GM19240 (cell line): ENCODE data around the gene RBM5.

Experiments
- DNase-seq: peaks from one replicate; pipeline ENCODE4 v3.0.0; 2011; ENCODE audit warnings: low spot score; ENCODE audit not compliant: insufficient read length

The RBM5 gene

DNA sequence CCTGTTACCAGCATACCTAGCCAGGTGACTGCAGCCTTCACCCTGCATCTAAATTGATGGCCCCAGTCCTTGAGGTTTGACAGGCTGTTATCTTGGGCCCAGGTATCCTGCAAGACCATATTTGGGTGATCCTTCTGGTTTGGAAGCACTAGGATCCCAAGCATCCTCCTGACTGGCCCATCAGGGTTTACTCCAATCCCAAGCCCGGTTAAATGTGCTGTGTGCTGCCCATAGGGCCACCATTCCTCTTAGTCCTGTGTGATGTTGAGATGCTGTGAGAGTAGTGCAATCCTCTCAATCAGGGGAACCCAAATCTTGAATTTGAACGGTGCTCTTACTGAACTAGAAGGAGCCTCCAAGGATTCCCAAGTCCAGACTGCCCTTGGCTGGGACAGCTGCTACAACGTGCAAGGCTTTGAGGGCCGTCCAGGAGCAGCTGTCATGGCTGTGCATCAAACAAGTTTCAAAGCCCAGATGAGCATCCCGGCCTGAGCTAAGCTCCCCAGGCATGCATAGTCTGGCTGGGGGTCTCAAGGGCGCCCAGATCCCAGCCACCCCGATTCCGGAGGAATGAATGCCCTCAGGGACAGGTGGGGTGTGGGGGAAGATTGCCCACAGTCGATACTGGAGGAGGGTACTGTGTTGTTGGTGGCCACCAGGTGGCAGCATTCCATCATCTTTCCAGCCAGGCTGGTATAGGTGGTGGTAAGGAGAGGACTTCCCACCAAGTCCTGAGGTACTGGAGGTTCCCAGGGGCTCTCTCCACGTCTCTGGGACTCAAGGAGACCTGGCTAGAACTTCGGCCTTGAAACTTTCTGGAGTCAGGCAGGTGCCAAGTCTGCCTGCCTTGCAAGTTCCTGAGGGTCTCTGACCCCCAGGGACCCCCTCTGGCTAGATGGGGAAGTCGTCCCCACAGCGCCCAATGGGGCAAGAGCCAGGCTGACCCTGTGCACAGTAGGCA is 32.6 kb downstream of the RBM5 start:
- DNase-seq = peak; percentile 96

DNA sequence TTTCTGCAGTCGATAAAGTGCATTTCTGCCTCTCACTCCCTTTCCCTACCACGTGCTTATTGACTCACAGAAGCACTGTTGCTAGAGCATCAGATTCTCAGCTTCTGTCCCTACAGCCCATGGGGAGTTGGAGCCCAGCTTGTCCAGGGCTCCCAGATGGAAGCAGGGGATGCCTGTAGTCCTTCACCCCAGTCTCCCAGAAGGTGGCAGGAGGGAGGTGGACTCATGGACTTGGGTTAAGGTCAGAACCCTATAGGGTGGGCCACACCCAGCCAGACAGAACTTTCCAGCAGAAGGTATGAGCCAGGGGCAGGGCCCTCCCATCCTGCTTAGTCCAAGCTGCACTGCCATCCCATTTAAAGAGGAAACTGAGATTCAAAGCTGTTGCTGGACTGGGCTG is 33.4 kb downstream of the RBM5 start:
- no peak for DNase-seq

DNA sequence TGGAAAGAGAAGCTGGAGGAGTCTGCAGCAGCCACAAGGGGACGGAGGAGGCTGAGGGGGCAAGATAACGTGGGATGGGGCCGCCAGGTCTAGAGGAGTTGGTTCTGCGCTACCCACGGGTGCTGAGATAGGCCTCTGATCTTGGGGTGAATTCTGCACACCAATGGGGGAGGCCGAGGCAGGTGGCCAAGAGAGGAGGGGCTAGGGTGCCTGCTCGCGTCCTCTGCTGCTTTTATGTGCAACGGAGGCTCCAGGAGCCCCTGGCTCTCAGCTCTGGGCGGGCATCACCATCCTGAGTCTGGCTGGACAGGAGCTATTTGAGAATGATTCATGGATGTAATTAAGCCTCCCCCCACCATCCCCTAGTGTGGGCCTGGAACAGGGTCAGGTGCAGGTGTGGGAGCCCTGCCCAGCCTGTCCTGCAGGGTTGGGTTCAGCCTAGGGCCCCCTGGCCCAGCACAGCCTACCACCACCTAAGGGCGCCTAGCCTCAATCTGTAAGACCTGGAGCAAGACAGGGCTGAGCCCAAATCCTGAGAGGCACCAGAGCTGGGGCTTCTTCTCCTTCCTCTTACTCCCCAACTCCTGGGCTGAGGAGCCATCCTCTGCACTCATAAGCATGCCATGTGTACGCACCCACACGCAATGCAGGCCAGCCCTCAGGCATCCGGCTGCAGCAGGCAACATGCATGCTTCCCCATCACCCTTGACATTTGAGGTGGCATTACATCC is 34.1 kb downstream of the RBM5 start:
- DNase-seq = no peak

DNA sequence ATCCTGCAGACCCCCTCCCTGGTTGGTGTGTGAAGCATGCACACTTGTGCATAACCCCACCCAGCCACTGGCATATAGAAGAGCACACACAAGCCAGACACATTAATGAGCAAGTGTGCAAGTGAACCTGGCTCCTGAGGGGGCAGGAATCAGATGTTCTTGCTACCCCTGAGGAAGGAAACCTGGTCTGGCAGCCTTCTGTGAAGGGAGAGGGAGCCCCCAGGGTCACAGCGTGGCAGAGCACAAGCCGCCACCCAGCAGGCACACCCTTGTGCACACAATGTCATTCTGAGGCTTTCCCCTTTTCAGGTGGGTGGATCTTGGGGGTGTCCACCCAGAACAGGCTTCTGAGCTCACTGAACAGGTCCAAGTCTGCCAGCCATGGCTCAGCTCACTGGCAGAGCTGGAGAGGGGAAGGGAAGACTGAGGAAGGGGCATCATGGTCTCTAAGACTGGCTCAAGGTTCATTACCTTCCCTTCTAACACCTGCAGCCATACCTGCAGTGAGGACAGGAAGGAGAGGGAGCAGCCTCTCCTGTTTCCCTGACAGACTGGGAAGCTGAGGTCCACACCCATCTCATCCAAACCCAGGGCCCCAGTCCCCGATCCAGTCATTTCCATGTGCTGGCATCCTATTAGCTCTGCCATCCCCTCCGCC is 34.8 kb downstream of the RBM5 start:
- DNase-seq = no peak

DNA sequence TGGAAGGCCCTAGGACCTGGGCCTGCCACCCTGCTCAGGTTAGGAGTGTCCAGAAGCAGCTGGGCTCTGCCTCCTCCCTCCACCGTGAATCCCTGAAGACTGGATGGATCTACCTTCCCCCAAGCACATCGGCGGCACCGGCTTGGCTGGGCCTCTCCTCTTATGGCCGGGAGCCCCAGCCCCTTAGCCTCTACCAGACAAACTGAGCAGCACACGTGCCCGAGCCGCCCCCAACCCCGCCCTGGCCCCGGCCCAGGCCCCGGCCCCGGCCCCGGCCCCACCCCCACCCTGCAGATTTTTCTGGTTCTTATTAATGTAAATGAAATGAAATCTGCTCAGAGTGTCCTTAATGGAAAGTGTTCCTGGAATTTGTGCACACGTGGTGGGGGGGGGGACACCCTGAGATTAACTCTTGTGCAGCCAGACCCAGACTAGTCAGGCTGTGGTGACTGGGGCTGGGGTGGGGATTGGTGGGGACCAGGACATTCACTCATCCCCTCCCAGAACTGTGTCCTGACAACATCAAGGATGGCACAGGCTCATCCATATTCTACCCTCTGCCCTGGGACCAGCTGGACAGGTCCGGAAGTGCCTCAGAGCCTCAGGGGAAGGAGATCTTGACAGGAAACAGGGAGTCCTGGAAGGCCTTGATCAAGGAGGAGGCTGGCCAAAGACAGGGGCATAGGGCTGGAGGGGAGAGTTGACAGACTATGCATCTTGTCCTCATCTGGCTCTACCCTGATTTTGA is 35.5 kb downstream of the RBM5 start:
- no peak for DNase-seq

DNA sequence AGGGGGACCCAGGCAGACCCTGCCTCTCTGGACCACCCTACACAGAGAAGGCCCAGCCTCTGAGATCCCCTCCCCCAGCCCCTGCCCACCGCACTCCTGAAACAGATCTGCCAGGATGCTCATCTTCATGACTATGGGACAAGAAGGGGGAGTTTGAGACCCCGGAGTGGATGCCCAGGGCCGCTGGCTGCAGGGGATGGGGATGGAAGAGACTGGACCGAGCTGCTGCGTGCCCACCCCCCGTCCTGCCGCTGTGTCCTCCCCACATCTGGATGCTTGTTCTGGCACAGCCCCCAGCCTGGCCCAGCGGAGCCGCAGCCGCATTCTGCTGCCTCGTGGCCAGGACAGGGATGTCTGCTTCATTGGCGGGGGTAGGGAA is 36.1 kb downstream of the RBM5 start:
- DNase-seq = no peak

DNA sequence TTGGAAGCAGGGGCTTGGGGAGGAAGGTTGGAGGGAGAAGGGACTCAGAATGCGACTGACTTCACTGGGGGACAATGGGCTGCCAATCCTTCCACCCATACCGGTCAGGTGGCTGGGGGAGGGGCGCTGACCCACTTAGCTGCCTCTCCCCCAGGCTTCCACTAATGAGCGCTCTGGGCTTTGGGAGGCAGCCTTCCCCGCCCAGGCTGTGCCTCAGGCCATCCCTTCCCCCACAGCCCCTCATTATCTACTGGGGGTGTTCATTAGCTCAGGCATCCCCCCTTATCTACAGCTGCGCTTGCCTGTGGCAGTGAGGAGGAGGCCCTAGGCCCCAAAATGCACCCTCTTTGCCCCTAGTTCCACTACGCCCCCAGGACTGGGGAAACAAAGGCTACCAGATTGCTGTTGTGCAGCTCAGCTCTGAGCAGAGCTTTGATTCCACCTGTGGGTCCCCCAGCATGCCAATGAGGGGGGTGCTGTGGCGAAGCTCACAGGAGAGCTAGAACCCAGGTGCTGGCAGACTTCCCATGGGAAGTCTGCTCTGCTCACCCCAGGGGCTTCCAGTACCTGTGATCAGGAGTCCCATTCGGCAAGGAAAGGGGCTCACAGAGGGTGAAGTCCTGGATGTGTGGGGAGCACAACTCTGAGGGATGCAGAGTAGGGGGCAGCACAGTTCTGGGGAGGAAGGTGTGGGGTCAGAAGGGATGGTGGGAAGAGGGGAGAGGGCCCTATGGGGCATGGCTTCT is 37.0 kb downstream of the RBM5 start:
- no peak for DNase-seq

DNA sequence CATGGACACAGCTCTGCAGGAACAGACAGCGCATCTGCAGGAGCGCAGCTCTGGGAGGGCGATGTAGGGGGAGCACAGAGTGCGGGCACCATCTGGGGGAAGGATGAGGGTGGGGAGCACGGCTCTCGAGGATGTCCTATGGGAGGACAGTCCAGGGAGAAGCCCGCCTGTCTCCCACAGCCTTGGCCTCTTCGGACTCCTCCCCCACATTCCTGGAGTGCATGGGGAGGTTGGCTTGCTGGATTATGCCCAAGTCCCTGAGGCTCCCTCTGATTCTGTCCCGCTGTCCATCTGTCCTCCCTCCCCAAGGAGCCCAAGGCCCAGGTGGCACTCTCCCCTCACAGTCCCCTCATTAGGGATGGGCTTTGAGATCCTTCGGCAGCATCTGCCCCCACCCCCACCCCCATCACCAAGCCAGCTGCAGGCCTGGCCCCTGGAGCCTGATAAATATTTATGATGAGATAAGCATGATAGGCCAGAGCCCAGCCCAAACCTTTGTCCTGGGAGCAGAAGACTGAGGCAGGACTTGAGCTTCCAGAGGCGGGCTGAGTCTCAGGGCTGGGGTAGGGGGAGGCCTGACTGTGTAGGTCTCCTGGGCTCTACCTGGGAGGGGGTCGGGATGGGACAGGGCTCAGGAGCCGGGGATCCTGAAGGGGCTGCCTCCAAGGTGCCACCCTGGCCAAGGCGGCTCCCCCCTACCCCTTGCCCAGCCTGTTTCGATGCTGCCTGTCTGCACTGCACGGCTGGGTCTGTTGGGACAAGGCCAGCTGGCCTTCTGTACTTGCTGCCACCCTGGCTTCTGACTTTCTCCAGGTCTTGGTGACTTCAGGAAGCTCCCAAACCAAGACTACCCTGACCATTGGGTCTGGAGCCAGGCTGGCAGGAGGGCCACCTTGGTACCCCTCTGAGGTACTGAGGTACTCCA is 37.8 kb downstream of the RBM5 start:
- DNase-seq = no peak

DNA sequence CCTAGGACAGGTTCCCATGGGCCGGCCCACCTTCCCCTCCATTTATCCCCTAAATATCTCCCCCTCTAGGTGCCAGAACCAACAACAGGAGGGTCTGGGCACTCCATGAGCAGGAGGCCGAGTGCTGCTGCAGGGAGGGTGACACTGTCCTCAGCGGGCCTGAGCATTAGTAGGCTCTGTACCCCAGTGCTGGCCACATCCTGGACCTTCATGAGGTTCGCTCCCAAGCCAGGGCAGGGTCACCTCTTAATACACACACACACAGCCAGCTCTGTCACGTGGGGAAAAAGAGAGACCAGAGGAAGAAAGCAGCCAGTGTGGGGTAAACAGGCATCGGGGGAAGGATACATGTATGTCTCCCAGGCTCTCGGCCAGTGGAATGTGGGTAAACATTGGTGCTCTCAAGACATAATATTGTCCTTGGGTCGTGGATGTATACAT is 38.6 kb downstream of the RBM5 start:
- no peak for DNase-seq

DNA sequence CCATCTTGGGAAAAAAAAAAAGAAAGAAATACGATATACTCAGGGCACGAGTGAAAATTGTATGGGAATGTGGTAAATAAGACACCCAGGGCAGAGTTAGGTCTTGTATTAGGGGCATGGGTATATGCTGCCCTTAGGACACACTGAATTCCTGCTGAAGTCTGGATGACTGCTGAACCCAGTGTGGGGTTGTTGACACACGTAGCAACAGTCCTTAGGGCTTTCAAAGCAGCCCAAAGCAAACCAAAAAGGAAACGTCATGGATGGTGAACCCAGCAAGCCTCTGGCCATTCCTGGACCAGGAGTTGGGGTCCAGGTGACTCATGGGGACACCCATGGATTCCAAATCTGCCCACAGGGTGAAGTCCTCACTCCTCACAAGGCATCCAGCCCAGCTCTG is 39.3 kb downstream of the RBM5 start:
- DNase-seq = no peak

DNA sequence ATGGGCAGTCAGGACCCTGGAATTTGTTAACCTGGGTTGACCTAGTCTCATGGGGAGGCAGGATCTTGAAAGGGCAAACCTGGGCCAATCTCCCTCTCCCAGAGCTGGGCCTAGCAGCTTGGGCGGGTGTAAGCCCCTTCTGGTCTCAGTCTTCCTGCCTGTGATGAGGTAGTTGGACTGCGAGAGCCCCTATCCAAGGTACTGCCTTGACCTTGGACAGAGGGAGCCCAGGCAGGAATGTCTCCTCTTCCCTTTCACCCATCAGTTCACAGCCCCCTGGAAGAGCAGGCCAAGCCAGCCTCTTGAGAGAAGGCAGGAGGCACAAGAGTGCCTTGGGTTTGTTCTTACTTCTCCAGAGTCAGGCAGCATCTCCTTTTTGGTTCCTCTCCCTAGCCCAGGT is 41.7 kb downstream of the RBM5 start:
- DNase-seq = no peak

DNA sequence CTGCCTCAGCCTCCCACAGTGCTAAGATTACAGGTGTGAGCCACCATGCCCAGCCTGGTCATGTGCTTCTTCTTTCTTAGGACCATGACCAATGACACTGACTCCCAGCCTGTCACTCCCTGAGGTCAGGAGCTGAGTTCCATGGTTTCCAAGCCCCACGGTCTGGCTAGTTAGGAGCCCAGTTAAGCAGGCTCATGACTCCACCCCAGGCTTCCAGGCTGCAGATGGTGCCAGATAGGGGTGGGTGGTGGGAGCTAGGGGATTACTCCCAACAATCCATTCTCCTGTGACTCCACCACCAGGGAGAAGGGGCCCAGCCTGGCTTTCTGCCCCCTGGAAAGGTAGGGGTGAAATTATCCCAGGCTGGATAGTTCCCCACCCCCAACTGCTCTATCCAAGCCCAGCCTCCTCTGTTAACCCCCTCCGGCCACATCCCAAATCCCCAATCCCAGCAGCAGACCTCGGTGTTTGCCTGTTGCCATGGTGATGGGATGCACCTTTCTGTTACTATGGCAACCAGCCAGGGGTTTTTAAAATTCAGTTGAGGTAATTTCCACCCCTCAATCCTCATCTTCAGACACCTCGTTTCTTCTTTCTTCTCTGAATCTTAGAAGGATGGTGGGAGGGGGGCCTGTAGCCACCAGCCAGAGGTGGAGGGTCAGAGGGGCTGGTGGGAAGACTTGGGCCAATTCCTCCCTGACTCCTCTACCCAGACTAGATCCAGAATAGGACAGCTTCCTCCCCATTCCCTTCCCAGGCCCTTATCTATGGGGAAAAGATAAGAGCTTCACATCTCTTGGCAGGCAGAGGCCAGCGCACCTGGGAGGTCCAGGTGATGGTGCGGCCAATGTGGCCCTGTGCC is 43.9 kb downstream of the RBM5 start:
- no peak for DNase-seq

DNA sequence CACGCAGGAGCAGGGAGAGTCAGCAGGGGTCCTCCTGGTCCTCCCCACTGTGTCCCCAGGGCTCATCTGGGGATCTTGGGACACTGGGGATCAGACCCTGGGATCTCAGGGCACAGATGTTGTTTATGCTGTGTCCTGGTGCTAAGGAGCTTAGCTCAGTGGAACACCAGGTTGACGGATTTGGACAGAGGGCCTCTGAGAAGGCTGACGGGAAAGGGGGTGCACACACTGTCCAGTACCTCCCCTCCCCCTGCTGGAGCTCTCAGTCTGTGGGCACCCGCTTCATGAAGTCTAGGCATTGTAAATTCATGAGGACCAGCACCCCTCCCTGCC is 44.5 kb downstream of the RBM5 start:
- DNase-seq = no peak

DNA sequence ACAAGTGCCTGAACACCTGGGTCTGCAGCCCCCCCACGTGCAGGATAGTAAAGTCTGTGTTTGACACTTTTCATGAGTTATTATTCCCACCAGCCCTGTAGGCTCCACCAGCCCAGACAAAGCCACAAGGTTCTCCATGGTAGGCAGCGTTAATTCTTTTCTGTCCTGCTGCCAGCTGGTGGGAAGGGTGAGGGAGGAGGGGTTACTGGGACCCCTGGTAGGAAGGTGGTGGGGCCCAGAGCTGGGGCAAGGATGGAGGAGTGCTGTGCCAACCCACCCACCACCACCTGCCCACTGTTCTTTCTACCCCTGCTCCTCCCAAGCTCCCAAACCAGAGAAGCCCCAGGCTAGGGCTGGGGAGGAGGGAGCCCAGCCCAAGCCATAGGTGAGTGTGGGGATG is 45.6 kb downstream of the RBM5 start:
- no peak for DNase-seq

DNA sequence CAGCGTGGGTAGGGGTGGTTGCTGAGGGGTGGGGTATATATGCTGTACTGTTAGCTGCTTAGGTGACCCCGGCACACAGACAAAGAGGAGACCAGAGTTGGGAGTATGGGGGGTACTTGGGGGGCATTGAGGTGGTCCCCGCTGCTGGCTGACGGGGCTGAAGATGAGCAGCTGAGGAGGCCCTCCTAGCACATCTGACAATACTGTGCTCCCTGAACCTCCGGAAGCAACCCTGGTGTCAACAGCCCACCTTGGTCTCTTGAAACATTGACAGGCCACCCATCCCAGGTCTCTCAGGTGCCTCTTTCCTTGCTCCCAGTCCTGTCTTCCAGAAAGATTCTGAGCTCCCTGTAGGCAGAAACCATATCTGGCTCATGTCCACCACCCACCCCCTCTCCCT is 47.2 kb downstream of the RBM5 start:
- no peak for DNase-seq

DNA sequence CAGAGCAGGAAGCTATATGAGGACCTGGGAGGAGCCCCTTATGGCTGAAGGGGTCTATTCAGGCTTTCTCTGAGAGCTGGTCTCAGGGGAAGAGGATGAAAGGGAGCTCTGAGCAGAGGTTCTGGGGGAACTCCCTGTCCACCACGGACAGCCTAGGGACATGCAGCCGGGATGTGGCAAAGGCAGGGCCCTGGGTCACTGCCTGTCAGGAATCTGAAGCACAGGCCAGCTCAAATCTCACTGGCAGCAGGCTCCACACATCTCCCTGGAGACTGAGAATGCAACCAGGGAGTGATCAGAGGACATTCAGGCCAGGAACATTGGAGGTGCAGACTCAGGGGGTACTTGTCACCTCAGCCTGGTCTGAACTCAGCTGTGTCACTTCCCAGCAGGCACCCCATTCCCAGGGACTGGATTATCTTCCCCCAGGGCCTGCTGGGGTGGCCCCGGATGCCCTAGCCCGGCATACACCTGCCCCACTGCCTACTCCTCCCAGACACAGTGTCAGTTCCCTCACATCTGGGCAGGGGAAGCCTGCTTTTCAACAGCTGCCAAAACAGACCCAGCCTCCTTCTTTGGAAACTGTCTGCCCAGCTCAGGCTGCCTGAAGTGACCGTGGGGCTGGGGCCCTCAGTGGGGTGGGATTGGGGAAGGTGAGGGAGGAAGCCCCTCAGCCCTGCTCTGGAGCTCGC is 48.1 kb downstream of the RBM5 start:
- DNase-seq = no peak

DNA sequence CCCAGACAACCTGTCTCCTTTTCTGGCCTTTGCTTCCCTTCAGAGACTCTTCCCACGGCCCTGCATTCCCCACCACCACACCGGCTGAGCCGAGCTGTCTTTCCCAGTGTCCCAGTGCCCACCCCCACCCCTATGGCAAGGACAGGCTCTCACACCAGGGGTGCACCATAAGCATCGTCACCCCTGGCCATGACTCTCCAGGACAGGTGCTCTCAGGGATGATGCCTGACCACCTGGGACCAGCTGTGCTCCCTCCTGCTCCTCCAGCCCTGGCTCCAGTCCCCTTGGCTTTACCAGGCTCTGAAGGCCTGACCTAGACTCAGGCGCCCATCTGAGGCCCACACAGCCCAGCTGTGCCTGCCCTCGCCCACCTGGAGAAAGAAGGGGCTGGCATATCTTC is 48.8 kb downstream of the RBM5 start:
- DNase-seq = no peak
